ENCODE measurements around the gene LGALS1.
"Not testable (repeated sequence)": the region's sequence is repeated elsewhere in the genome, so short reads cannot be mapped to it uniquely, and the experiment has no call there.

Gene LGALS1

GRCh38 chr22:37639070-37639760 lies 36.2 kb upstream of the LGALS1 start, which contains the start of gene SH3BP1:
TSS of gene SH3BP1 (plus strand) at chr22:37639669. CDS start at chr22:37639788, 119 bp downstream.
- no peak for DNase-seq (ENCODE audit: low read depth in 2 of 2)

GRCh38 chr22:37639771-37640590 lies 35.5 kb upstream of the LGALS1 start:
- DNase-seq (ENCODE audit: low read depth in 2 of 2), result no peak

GRCh38 chr22:37640591-37641560 lies 34.6 kb upstream of the LGALS1 start:
- DNase-seq (ENCODE audit: low read depth in 2 of 2), result no peak

- DNase-seq (ENCODE audit: low read depth in 2 of 2), result no peak
Measured at GRCh38 chr22:37641561-37641949, 33.9 kb upstream of the LGALS1 start.

- peak; percentile 67 to 71 for DNase-seq (ENCODE audit: low read depth in 2 of 2)
Measured at GRCh38 chr22:37643225-37643847, 32.1 kb upstream of the LGALS1 start.

GRCh38 chr22:37647317-37647716 lies 28.1 kb upstream of the LGALS1 start:
- DNase-seq (ENCODE audit: low read depth in 2 of 2), result no peak

GRCh38 chr22:37647928-37648327 lies 27.5 kb upstream of the LGALS1 start:
- no peak for DNase-seq (ENCODE audit: low read depth in 2 of 2)

GRCh38 chr22:37650463-37651136 lies 24.8 kb upstream of the LGALS1 start:
- DNase-seq (ENCODE audit: low read depth in 2 of 2), result no peak

- DNase-seq (ENCODE audit: low read depth in 2 of 2), result no peak
Measured at GRCh38 chr22:37654563-37655251, 20.7 kb upstream of the LGALS1 start.

GRCh38 chr22:37655252-37655563 lies 20.2 kb upstream of the LGALS1 start:
- no peak for DNase-seq (ENCODE audit: low read depth in 2 of 2)

- DNase-seq (ENCODE audit: low read depth in 2 of 2), result not testable (repeated sequence)
Measured at GRCh38 chr22:37656583-37656982, 18.9 kb upstream of the LGALS1 start.

- DNase-seq (ENCODE audit: low read depth in 2 of 2), result no peak
Measured at GRCh38 chr22:37657590-37658132, 17.8 kb upstream of the LGALS1 start.

GRCh38 chr22:37658133-37659065 lies 17.0 kb upstream of the LGALS1 start, which contains the start of gene PDXP:
TSS of gene PDXP (plus strand) at chr22:37658723. CDS start at chr22:37658783, 60 bp downstream.
- peak; percentile 92 to 97 for DNase-seq (ENCODE audit: low read depth in 2 of 2)

- no peak for DNase-seq (ENCODE audit: low read depth in 2 of 2)
Measured at GRCh38 chr22:37659066-37659896, 16.2 kb upstream of the LGALS1 start.

GRCh38 chr22:37659897-37660708 lies 15.3 kb upstream of the LGALS1 start:
- DNase-seq (ENCODE audit: low read depth in 2 of 2), result no peak

GRCh38 chr22:37660709-37661045 lies 14.8 kb upstream of the LGALS1 start:
- no peak for DNase-seq (ENCODE audit: low read depth in 2 of 2)
